Astrocyte (in vitro differentiated cells and primary cell): Measurements from ENCODE around the gene PALS1.

Source experiments
- EZH2 ChIP-seq: IDR thresholded peaks from 2 replicates; pipeline ENCODE4 v1.6.1; 2012; ENCODE audit warnings: mild to moderate bottlenecking, low read length, inconsistent platforms; ENCODE audit not compliant: insufficient read depth
- TF ChIP-seq, protein P1 (sequence below): IDR thresholded peaks from 2 replicates; pipeline ENCODE4 v1.5.1; 2011; ENCODE audit warnings: low read depth, mild to moderate bottlenecking, inconsistent platforms, low read length, moderate library complexity; ENCODE audit not compliant: insufficient read depth

DNA sequence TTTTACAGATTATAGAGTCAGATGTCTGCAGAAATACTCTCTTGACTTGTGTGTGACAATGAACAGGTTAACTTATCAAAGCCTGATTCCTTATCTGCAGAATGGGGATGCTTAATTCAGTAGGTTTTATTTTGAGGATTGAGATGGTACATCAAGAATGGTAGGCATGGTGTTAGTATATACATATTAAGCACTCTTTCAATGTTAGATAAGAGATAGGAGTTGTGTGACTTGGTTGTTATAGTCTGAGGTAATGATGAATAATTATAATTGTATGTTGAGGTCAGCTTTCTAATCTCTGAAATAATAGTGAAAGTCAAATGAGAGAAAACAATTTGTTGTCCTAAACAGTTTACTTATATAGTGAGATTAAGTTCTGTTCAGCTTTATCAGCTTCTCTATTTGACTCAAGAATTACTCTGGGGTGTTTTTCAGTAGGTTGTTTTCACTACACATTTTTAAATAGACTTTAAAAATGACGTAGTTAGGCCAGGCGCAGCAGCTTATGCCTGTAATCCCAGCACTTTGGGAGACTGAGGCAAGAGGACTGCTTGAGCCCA, 11.9 kb downstream of the PALS1 start:
- no peak for TF ChIP-seq EZH2
- TF ChIP-seq, protein P1, sequence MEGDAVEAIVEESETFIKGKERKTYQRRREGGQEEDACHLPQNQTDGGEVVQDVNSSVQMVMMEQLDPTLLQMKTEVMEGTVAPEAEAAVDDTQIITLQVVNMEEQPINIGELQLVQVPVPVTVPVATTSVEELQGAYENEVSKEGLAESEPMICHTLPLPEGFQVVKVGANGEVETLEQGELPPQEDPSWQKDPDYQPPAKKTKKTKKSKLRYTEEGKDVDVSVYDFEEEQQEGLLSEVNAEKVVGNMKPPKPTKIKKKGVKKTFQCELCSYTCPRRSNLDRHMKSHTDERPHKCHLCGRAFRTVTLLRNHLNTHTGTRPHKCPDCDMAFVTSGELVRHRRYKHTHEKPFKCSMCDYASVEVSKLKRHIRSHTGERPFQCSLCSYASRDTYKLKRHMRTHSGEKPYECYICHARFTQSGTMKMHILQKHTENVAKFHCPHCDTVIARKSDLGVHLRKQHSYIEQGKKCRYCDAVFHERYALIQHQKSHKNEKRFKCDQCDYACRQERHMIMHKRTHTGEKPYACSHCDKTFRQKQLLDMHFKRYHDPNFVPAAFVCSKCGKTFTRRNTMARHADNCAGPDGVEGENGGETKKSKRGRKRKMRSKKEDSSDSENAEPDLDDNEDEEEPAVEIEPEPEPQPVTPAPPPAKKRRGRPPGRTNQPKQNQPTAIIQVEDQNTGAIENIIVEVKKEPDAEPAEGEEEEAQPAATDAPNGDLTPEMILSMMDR = no peak
